ENCODE results near the gene DLG2. TPM values are rescaled to one million over a fixed set of nuclear protein-coding genes. Genes with fewer than 3 reads are reported as not detected.
"Not testable (repeated sequence)": the region's sequence is repeated elsewhere in the genome, so short reads cannot be mapped to it uniquely, and the experiment has no call there.

Gene DLG2
- polyA plus RNA-seq, 4 donors: 12.8 to 14.2 (median 13.7) TPM

- DNase-seq (ENCODE audit: low read depth in 4 of 4, low spot score in 3 of 4): no peak
These were observed 814.6 kb downstream of the DLG2 start for GRCh38 chr11:84812471-84812969.

- DNase-seq (ENCODE audit: low read depth in 4 of 4, low spot score in 3 of 4): no peak
These were observed 820.8 kb downstream of the DLG2 start for GRCh38 chr11:84806354-84806753.

GRCh38 chr11:84804041-84804440 lies 823.1 kb downstream of the DLG2 start:
- no peak for DNase-seq (ENCODE audit: low read depth in 4 of 4, low spot score in 3 of 4)

GRCh38 chr11:84800755-84801346 lies 826.3 kb downstream of the DLG2 start:
- peak in 3 of 4 donors; percentile 7 to 18 (median 16) for DNase-seq (ENCODE audit: low read depth in 4 of 4, low spot score in 3 of 4)

GRCh38 chr11:84799112-84799511 lies 828.0 kb downstream of the DLG2 start:
- DNase-seq (ENCODE audit: low read depth in 4 of 4, low spot score in 3 of 4): no peak

GRCh38 chr11:84795698-84796097 lies 831.4 kb downstream of the DLG2 start:
- no peak for DNase-seq (ENCODE audit: low read depth in 4 of 4, low spot score in 3 of 4)

GRCh38 chr11:84794663-84795443 lies 832.3 kb downstream of the DLG2 start:
- no peak for DNase-seq (ENCODE audit: low read depth in 4 of 4, low spot score in 3 of 4)

GRCh38 chr11:84793318-84793717 lies 833.8 kb downstream of the DLG2 start:
- no peak for DNase-seq (ENCODE audit: low read depth in 4 of 4, low spot score in 3 of 4)

GRCh38 chr11:84790849-84791427 lies 836.2 kb downstream of the DLG2 start:
- no peak for DNase-seq (ENCODE audit: low read depth in 4 of 4, low spot score in 3 of 4)

GRCh38 chr11:84788220-84788619 lies 838.9 kb downstream of the DLG2 start:
- no peak for DNase-seq (ENCODE audit: low read depth in 4 of 4, low spot score in 3 of 4)

GRCh38 chr11:84784158-84784557 lies 843.0 kb downstream of the DLG2 start:
- DNase-seq (ENCODE audit: low read depth in 4 of 4, low spot score in 3 of 4): not testable (repeated sequence)

GRCh38 chr11:84780689-84781293 lies 846.4 kb downstream of the DLG2 start:
- peak in 3 of 4 donors; percentile 6 to 13 (median 11) for DNase-seq (ENCODE audit: low read depth in 4 of 4, low spot score in 3 of 4)

- DNase-seq (ENCODE audit: low read depth in 4 of 4, low spot score in 3 of 4): no peak
These were observed 851.6 kb downstream of the DLG2 start for GRCh38 chr11:84775503-84775902.

GRCh38 chr11:84763931-84764330 lies 863.2 kb downstream of the DLG2 start:
- DNase-seq (ENCODE audit: low read depth in 4 of 4, low spot score in 3 of 4): no peak

- DNase-seq (ENCODE audit: low read depth in 4 of 4, low spot score in 3 of 4): no peak
These were observed 869.4 kb downstream of the DLG2 start for GRCh38 chr11:84757711-84758110.

GRCh38 chr11:84751371-84751770 lies 875.8 kb downstream of the DLG2 start:
- no peak for DNase-seq (ENCODE audit: low read depth in 4 of 4, low spot score in 3 of 4)

- DNase-seq (ENCODE audit: low read depth in 4 of 4, low spot score in 3 of 4): no peak
These were observed 879.3 kb downstream of the DLG2 start for GRCh38 chr11:84747871-84748270.

GRCh38 chr11:84740050-84740449 lies 887.1 kb downstream of the DLG2 start:
- DNase-seq (ENCODE audit: low read depth in 4 of 4, low spot score in 3 of 4): no peak

- no peak for DNase-seq (ENCODE audit: low read depth in 4 of 4, low spot score in 3 of 4)
These were observed 902.9 kb downstream of the DLG2 start for GRCh38 chr11:84724256-84724655.

- no peak for DNase-seq (ENCODE audit: low read depth in 4 of 4, low spot score in 3 of 4)
These were observed 904.5 kb downstream of the DLG2 start for GRCh38 chr11:84722583-84723108.

GRCh38 chr11:84721561-84721961 lies 905.6 kb downstream of the DLG2 start:
- no peak for DNase-seq (ENCODE audit: low read depth in 4 of 4, low spot score in 3 of 4)

Data from right renal pelvis (tissue), 4 donors.